Vagina (tissue), 2 donors: ENCODE data around the gene RETREG1.

Source experiments
- CTCF ChIP-seq, 3 experiments: fragments of 450-650 bp in 2 of 3; fragments of 200-600 bp in 1 of 3; sonication (generic) in 1 of 3; IDR thresholded peaks; one replicate each; pipeline ENCODE4 v1.5.1; 2017 to 2019; ENCODE audit warnings: antibody characterized with exemption in 3 of 3, mild to moderate bottlenecking in 2 of 3, moderate library complexity in 2 of 3
- POLR2A ChIP-seq, 2 donors: fragments of 450-650 bp; IDR thresholded peaks; one replicate each; pipeline ENCODE4 v1.6.1; 2017; ENCODE audit warnings: antibody characterized with exemption in 2 of 2, mild to moderate bottlenecking in 2 of 2, moderate library complexity in 2 of 2

GRCh38 chr5:16548812-16549211 lies 68.0 kb downstream of the RETREG1 start:
- no peak for TF ChIP-seq CTCF (IDR thresholded peaks at IDR 0.05)
- TF ChIP-seq POLR2A (IDR thresholded peaks at IDR 0.05) = no peak
